HUDEP-2 (cell line): Measurements from ENCODE around the gene DTYMK.

ENCODE experiments used
- DNase-seq, 76 experiments: peaks; one replicate each; lab custom pipeline; 2025; ENCODE audit not compliant: unreplicated experiment in 76 of 76; lab: John Stamatoyannopoulos, UW

Gene DTYMK

DNA sequence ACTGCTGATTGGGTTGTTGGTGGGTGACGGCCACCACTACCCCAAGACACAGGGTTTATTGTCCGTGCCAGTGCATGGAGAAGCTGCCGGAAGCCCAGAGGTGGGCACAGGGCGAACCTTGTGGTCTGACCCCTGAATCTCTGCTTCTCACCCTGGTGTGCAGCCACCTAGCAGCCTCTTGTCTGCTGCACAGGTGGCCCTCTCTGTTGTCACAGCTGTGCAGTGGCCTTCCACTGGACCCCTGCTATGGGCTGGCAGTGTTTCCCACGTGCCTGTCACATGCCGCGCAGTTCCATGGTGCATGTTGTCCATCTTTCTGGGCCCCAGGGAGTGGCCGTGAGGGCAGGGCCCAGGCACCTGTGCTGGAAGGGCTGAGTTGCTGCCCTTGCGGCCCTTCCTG is 33.9 kb downstream of the DTYMK start:
- DNase-seq = no peak

DNA sequence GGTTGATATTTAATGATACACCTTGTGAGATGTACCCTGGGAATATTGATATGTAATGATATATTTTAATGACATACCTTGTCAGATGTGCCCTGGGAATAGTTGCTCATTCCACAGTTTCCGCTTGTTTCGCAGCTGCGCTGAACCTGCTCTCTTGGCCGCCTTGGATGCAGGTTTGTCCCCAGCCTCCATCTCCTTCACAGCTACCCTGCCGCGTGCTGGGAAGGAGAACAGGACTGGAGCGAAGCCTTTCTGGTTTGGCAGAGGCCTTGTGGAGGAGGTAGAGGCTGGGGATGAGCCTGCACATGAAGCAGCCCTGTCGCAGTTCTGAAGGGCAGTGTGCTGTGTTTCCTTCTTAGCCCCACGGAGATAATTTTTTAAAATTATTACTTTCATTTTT is 34.5 kb downstream of the DTYMK start:
- no peak for DNase-seq

DNA sequence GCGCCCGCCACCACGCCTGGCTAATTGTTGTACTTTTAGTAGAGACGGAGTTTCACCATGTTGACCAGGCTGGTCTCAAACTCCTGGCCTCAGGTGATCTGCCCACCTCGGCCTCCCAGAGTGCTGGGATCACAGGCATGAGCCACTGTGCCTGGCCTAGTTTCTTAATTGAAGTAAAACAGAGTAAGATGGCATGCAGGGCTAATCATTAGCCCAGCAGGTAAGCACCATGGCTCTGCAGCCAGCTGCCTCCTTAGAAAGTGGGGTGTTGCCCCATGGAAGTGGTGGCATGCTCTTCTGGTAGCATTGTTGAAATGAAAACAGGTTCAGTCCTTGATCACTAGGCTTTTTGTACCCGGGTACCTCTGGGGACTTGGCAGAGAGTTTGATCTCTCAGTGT is 36.7 kb downstream of the DTYMK start:
- DNase-seq = no peak

DNA sequence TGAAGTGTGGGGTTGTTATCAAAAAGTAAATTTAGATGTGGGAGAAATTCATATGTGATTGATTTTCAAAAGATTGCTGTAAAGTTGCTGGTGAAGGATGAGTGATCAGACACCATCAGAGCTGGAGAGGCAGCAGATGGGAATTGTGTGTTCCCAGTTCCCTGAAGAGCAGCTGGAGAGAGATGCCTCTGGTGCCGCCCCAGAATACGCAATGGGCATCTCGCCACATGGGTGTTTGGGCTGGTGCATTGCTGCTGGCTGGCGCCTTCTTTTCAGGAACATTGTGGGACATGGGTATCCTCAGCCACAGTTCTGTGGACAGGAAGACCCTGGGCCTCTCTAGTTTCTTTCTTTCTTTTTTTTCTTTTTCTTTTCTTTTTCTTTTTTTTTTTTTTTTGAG is 37.2 kb downstream of the DTYMK start:
- DNase-seq = no peak

DNA sequence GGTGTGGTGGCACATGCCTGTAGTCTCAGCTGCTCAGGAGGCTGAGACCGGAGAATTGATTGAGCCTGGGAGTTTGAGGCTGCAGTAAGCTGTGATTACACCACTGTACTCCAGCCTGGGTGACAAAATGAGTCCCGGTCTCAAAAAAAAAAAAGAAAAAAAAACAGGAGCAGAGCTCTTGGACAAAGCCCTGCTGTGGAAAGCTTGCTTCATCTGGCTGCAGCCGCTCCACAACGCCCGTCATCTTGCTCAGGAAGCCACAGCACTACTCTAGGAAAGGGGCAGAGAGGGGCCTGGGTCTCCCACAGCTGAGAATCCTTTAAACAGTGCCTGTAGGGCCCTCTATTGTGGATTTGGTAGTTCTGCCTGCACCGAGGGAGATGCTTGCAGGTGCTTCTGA is 38.2 kb downstream of the DTYMK start:
- no peak for DNase-seq

DNA sequence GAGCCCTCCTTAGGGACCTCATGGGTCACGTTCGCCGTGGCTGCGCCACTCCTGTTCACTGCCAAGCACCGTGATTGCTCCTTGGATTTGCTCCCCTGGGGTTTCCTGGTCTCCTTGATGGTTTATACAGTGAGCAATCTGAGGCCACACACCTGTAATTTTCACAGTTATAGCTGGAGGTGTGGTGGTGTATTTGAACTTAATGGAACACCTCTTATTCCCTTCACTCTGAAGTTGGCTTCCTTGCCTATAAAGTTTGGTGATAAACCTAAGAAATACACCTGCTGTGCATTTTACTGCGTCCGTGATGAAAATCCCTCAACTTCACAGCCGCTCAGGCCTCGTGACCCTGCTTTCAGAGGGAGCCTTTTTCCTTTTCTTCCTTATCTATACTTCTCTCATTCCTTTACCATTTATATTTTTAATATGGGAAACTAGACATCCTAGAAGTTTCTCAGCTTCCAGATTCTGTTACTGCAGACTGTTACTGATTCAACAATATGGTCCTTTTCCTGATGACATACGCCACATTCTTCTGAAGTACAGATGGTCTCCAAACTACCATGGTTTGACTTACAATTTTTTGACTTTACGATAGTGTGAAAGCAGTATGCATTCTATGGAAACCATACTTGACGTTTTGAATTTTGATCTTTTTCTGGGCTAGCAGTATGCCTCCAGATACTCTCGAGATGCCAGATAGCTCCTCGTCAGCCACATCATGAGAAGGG is 40.5 kb downstream of the DTYMK start:
- no peak for DNase-seq

DNA sequence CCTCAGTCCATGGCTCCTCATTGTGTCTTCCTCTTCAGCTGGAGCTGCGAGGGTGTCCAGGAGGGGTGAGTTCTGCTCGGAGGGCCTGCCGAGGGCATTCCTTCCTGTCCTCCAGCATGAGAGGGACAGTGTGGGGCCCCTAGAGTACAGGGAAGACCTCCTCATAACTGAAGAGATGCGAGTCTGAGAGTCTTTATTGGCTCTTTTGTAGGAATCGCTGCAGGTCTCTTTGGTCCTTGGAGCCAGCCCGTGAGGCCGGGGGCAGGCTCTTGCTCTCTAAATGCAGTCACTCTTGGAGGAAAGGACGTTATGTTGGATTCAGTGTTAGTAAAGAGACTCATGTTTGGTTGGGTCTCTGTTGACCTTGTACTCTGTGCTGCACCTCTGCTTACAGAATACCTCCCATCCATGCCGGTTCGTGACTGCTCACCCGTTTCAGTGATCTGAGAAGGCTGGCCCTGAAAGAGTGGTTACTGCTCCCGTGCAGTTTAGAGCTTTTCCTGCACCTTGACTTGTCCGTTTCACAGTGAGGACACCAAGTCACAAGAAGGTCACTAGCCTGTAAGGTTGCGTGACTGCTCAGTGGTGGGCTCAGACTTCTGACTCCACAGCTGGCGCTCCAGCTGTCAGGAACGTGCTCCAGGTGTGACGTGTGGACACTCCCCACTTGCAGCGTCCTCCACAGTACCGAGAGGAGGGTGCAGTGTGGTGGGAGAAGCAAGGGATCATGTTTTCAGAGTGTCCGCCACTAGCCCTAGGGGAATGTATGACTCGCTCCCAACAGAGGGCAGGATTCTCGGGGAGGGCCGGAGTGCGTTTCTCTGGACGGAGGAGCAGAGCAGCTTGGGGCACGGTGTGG is 41.3 kb downstream of the DTYMK start:
- DNase-seq = no peak

DNA sequence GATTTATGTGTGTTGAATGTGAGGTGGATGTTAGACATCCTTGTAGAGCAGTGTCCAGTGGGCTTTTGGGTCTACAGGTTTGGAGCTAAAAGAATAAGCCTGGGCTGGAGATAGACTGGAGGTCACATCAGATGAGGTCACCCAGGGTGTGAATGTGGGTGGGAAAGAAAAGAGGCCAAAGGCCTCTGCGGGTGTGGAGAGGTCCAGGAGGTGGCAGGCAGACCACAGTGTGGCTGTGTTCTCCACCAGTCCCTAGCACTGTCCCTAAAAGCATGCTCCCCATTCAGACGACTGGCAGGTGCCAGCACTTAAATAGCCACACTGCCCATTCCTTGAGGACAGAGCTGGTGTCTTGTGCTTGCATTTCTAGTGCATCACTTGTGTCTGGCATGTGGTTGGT is 45.0 kb downstream of the DTYMK start:
- peak in 4 of 76 experiments; percentile 5 to 7 (median 7) for DNase-seq

DNA sequence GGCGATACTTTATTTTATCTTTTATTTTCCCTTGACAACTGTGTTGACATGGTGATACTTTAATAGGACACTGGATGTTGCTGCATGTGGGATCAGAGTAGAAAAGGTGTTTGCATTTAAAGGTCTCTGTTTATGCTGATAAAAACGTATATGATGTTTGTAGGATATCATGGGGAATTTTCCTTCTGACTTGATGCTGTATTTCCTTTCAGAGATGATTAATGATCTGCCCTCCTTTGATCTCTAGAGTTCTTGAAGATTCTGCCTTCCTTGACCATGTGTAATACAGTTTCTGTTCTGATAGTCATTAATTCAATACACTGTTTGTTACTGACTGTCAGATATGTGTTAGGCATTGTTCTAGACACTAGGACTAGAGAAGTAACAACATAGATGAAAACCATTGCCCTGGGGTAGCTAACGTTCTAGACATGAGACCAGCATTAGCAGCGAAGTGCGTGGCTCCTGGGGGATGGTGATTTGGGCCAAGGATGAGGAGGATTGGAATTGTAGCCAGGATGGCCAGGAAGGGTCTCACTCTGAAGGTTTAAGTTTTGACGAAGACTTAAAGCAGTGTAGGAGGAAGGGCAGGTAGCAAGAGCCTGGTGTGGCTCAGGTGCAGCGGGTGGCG is 46.3 kb downstream of the DTYMK start:
- DNase-seq = no peak

DNA sequence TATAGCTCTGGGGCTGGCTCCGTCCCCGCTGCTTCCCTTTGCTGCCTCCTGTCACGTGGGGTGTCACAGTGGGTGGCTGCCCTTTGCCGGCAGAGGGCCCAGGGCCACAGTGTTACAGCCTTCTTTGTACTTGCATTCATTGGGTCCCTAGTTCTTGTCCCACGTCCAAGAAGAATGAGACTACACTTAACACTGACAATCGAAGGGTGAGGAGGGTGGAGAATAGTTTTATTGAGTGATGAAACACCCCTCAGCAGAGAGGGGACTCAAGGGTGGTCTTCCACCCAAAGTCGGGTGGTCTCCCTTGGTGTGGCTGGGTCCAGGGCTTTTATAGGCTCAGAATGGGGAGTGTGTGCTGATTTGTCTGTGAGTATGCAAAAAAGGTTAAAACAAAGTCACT is 47.2 kb downstream of the DTYMK start:
- no peak for DNase-seq

DNA sequence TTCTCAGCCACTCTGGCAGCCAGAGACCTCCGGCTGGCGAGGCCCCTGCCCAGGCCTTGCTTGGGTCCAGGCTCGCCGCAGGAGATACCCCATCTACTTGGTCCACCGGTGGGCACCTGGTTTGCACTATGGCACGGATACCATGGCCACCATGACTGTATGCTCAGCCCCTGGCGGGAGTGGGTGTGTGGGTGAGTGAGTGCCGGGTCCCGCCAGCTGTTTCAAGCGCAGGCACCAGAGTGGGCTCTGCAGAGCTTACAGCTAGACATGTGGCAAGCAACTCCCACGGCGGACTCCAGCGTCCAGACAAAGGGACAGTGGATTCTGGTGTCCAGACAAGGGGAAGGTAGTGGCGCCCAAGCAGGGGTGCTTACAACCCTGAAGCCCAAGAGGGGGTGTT is 47.7 kb downstream of the DTYMK start:
- DNase-seq = no peak

DNA sequence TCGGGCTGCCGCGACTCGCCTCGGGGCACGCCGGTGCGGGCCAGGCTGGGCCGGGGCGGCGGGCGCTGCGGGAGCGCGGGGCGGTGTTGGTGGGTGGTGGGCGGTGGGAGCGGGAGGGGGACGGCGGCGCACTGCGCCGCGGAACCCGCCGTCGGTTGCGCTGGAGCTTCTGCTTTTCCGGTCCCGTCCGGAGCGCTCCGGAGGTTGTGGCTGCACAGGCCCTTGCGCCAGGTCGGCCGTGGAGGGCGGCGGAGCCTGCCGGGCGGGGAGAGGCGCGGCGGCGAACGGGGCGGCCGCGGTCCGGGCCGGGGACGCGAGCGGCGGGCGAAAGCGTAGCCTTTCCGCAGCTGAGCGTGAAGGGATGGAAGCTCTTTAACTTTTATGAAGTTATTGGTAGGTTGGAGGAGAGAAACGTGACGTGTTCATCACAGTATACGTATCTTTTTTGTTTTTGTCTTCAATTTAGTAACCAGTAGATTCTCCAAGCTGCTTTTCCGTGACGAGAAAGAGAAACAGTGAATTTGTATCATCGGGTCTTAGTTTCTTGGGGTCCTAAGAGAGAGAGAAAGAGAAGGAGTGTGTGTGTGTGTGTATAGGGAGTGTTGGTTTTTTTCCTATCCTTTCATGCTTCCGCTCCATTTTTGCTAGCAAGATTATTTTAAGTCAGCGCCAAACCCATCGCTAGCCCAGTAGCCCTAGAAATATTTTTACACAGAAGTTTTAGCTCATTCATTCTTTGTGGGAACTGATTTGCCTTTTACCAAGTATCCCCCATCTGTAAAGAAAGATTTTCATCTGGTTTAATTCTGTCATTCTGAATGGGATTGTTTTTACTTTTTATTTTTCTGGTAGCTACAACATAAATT is 48.6 kb downstream of the DTYMK start:
- peak in 6 of 76 experiments; percentile 32 to 55 (median 38) for DNase-seq

DNA sequence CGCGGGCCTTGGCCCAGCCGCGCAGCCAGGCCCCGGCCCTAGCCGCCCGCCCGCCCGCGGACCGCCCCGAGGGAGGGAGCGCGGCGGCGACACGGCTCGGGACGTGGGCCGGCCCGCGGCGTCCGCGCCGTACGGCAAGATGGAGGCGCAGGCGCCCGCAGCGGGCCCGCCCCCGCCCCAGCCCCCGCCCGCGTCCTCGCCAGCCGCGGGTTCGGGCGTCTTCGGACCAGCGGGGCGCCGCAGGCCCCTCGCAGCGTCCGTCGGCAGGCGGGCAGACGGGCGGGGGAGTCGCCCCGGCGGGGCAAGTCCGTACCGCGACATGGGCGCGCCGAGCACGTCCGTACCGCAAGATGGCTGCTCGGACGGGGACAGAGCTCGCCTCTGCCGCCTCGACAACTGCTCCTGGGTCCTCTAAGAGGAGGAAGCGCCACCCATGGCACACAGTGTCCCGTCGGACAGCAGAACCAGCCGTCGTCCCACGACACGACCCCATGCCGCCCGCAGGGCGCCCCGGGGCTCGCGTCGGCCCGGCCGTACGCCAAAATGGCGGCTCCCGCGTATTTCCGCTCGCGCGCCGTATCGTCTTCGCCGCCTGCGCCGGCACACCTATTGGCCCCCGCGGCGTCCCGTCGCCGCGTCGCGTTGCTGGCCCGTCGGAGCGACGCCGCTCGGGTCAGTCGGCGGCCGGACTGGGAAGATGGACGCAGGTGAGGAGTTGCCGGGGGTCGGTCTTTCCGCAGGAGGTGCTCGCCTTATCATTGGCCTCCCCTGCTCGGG is 49.4 kb downstream of the DTYMK start, which contains the start of the genes ATG4B and THAP4:
TSS of gene ATG4B (plus strand) at position 676 of the 777 bp plus-strand sequence. CDS start at position 698, 22 bp downstream.
TSS of gene THAP4 (minus strand) at position 141 of the 777 bp plus-strand sequence. CDS start 141 bp downstream, outside the sequence.
- DNase-seq = peak in 73 of 76 experiments; percentile 5 to 90 (median 63)

DNA sequence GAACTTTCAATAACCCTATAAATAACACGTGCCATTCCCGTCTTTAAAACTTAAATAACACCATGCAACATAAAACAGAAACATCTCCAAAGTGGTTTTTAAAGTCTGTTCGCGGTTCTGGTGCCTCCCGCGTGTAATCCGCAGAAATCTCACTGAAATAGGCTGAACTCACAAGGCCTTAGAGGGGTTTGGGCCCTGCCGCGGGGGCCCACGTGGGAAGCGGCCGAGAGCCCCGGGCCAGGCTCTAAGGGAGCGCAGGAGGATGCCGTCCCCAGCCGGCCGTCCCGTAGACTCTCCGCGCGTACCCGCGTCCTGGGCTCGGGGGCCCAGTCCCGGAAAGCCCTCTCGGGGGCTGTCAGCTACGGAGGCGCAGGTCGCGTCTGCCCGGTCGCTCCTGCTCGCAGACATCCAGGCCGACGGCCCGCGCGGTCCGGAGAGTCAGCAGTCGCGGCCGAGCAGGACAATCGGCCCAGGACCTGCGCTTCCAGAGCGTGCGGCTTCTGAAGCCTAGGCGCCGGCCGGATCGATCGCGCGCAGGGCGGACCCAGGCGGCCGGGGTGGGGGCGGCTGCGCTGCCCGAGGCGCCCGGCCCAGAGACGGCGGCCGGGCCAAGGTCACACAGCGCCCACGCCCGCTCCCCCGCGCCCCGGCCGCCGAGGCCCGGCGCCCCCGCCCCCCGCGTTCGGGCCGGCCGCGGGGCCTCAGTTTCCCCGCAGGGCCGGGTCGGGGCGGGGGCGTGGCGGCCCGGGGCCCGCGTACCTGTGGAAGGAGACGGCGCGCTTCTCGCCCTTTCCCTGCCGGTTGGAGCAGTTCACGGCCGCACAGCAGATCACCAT is 50.2 kb downstream of the DTYMK start:
- DNase-seq = peak in 31 of 76 experiments; percentile 8 to 50 (median 28)

DNA sequence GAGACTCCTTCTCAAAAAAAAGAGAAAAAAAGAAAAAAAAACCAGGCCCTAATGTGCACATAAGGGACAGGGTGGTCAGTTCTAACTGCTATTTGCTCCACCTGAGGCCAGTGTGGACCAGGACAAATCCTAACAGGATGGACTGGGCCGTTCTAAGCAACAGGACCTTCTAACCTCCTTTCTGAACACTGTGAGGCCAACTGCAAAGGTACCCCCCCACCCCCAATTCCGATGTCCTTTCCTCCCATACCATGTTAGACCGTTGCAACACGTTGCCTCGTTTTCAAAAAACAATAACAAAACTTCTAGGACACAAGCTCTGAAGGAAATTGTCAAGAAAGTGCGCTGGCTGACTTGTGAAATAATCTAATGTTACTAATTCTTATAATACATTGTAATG is 50.9 kb downstream of the DTYMK start:
- peak in 3 of 76 experiments; percentile 8 to 26 (median 13) for DNase-seq

DNA sequence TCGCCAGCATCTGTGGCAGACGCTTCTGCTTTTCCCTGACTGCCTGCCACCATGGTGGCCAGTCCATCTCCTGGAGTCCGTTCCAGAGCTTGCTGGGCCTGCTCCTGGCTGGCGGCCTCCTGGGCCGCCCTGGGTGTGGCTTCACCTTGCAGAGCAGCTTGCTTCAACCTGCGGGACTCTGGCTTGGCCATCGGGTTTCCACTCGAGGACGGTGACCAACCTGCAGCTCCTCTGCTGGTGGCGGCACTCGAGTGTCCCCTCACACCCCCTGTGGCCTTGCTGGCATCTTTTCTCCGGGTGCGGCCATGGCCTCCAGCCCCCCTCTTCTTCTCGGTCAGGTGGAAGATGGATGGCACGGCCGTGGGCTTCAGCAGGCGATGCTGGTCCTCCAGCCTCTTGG is 53.1 kb downstream of the DTYMK start:
- DNase-seq = no peak

DNA sequence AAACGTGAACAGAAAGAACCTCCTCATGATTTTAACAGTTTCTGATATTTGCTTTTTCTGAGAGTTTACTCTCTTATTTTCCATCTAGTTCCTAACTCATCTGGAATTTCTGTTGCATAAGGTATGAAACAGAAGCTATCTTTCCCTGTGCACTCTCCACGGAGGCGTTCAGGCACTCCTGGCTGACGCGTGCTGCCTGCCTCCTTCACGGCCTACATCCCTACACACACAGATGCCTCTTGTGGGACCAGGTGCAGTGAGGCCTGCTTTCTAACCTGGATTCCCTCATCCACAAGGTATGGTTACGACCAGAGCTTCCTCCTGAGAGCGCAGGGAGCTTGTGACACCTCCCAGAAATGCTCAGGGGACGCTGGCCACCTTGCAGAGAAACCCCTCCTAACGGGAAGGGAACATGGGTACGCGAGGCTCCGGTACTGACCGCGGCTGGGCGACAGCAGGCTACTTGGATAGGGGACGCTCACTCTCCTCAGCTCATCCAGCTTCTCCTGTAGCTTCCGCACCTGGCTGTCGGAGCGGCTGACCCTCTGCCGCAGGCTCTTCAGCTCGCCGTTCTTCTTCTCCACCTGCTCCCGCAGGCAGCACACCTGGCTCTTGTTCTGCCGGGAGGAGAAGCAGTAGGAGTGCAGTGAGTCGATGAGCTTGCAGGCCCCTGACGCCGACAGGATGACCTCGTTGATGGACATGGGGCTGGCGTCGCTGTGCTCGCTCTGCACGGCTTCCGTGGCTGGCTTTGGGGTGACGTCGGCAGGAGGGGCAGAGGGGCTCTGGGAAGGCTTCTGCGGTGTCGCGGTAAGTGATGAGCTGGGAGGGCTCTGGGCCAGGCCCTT is 53.9 kb downstream of the DTYMK start:
- DNase-seq = no peak
